Keratinocyte (primary cell): ENCODE results near the gene KIAA0586.

Source experiments
- CTCF ChIP-seq, 3 experiments: IDR thresholded peaks in 1 of 3; conservative IDR thresholded peaks in 1 of 3; optimal IDR thresholded peaks in 1 of 3; 2 replicates in 2 of 3; 3 replicates in 1 of 3; pipeline versions ENCODE3 to v1.5.1; 2011; ENCODE audit warnings: low read length in 3 of 3, mild to moderate bottlenecking in 3 of 3, moderate library complexity in 2 of 3, control low read depth in 1 of 3, inconsistent platforms in 1 of 3; ENCODE audit not compliant: insufficient read depth in 2 of 3; ENCODE audit errors: extremely low read depth in 1 of 3
- EZH2 ChIP-seq: IDR thresholded peaks from one replicate; pipeline ENCODE4 v1.6.1; 2012; ENCODE audit warnings: inconsistent platforms, mild to moderate bottlenecking, low read length, moderate library complexity

DNA sequence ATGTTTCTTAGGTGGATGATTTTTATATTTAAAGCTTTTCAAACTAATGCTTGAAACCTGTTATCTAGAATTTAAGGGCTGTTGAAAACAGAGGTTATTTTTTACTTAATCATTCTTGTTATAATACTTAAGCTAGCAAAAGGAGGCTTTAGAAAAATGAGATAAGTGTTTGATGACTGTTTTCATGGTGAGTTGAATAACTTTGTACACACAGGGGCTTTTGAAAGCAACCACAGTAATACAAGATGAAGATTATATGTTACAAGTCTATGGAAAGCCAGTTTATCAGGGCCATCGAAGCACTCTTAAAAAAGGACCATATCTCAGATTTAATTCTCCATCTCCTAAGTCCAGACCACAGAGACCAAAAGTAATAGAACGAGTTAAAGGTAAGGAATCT lies 33.3 kb downstream of the KIAA0586 start:
- TF ChIP-seq CTCF (optimal IDR thresholded peaks at IDR 0.05 in 1 of 3, IDR thresholded peaks at IDR 0.05 in 1 of 3, conservative IDR thresholded peaks at IDR 0.05 in 1 of 3; ENCODE audit: extremely low read depth in 1 of 3, insufficient read depth in 2 of 3, low read length in 3 of 3) (no peak), EZH2 (no peak)
